Stimulated activated CD4-positive, alpha-beta T cell treated with anti-CD3 and anti-CD28 coated beads, Interleukin-4, amount 100 ng/mL, for 24 hours (primary cell): Measurements from ENCODE around the gene NDUFS2.

ENCODE experiments used
- DNase-seq: peaks from one replicate; pipeline ENCODE4 v3.0.0-alpha.2; 2020

Gene NDUFS2

DNA sequence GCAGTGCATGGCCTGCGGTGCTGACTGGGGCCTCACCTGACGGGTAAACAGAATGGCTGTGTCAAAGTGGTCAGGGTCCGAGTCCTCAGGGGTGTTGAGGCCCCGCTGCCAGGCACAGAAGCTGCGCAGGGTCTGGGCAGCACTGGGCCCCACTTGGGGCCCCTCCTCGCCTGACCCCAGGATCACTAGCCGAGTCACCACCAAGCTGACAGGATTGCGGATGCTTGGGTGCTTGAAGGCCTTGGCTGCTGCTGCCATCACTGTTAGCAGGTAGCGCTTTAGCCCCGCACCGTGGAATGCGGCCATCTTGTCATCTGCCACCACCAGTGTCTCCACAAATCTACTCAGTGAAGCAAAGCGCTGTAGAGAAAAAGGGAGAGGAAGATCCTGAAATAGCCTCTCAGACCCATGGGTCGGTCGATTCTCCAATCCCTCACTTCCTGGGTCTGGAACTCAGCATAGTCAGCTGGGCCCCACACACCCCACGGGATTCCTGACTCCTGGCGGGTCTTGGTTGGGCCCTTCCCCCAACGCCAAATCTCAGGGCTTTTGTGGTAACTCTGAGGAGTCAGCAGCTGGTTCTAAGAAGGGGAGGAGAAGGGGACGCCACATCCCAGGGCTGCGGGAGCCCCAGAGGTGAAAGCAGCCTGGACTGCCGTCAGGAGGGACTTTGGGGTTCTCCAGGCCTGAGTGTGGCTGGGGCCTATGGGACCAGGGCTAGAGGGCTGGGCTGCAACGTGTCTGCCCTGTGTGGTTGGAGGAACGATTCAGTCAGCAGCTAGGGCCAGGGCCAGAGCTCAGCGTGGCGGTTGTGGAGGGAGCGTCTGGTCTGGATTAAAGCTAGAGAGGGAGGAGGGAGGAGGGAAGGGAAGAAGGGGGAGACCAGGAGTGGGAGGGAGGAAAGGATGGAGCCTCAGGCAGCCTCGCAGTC lies 5.4 kb upstream of the NDUFS2 start:
- DNase-seq, result no peak

DNA sequence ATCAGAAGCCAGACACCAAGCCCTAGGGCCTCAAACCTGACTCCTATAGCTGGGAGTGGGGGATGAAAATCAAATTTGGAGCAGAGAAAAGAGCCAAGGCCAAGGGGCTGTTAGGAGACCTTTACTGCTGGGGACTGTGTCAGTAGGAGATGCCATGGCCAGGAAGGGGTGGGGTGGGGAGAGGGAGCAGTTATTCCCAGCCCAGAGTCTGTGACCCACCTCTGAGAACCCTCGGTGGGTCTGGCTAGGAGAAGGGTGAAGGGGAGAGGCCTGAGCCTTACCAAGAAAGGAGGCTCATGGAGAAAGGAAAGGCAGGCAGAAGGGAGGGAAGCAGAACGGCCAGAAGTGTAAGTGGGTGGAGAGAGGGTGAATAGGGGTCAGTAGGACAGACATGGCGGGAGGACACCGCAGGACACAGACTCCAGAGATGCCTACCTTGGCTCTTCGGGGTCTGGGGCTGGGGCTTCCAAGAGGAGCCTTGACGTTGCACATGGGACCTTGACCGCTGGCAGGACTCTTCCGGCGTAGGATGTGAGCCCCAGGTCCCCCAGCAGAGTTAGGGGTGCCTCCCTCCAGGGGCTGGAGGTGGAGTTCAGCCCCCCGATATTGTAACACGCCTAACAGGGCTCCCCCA lies 4.5 kb upstream of the NDUFS2 start:
- DNase-seq, result no peak

DNA sequence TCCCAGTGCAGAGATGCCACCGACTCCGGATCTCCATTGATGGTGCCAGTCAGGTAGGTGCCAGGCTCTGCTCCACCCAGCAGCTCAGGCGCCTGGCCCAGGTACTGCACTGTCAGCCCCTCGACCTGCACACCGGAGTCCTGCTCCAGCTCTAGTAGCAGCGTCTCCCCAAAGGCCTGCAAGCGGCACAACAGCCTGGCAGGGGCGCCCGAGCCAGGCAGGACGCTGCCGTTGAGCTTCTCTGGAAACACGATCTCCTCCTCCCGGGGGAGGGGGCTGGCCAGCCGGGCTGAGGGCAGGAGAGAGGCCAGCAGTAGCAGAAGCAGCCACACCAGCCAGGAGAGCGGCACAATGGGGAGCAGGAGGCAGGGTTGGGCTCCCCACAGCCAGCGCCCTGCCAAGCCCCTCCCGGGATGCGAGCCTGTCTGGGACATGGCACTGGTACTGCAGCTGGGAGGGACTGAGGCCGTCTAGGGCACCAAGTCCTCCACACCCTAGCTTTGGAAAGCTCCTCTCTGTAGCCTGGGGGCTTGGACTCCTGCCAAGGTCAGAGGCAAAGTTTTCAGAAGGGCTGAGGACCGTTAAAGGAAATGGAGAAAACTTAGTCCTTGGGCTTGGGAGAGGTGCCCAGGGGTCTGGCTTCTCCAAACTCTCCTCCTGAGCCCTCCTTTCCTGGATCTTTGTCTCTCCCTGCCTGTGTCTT lies 3.8 kb upstream of the NDUFS2 start:
- DNase-seq, result no peak

DNA sequence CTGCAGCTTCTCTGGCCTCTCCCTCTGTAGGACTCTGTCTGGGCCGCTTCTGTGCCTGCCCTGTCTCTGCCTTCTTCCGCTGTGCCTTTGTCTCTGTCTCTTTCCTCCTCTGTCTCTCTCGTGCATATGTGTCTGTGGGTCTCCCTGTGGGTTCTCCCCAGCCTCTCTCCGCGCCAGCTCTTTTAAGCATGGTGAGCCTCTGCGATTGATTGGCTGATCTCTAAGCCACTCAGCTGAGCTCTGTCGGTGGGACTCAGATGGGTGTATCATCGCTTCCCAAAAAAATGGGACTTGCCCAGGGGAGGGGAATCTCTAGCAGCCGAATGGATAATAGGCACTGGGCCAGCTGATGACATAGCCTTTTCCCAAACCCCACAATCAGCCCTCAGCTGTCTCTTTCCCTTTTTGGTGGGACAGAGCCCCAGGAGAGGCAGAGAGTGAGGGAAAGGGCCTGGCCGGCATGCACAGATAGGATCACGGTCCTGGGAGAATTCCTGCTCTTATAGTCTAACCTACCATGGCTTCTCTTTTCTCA lies 3.2 kb upstream of the NDUFS2 start, which contains the start of gene ADAMTS4:
Gene ADAMTS4, minus strand, starts transcription at position 158 of the 535 bp plus-strand sequence. CDS start 427 bp downstream, outside the sequence.
- DNase-seq, result no peak

DNA sequence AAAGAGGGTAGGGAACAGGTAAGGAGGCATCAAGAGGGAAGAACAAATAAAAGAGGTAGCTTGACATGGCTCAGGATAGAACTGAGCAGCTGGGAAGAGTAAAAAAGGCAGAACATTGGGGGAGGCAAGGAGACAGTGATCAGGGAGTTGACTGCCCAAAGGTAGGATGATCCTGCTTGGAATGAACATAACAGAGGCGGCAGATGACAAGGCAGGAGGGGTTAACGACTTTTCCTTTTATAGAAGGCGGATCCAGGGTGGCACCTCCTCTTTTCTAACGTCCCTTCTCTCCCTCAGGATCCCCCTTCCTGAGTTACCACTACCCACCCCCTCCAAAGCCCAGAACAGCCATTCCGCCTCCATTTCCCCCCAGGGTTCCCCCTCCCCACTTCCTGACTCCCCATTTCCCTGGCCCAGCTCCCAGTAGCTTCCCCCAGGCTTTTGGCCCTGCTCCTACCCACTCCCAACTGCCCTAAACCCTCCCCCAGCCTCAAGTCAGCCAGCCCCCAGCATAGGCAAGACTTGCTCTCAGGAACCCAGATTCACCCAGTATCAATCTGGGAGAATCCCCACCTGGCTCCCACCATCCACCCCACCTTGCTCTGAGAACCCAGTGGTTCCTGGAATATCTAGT lies 2.5 kb upstream of the NDUFS2 start:
- no peak for DNase-seq

DNA sequence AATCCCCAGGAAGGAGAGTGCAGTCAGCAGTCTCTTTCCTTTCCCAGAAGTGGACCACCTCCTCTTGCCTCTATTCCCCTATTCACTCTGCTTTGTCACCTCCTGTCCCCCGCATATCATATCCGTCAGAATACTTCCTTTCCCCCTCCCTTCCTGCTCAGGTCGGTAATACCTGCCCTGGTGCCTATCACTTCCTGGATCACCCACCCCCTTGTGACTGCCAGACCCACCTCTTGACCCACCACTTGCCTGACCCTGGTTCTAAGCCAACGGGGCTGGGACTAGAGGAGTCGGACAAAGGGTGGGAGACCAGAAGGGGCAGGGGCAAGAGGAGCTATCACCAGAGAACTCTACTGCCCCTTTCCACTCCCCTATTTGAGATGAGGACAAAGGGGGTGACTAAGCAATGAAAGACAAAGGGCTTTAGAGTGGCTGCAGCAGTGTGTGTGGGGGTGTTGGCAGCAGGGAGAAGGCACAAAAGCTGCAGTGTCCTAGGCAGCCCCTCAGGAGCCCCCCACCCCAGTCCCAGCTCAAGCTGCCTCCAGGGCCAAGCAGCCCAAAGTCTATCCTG lies 1.7 kb upstream of the NDUFS2 start:
- no peak for DNase-seq

DNA sequence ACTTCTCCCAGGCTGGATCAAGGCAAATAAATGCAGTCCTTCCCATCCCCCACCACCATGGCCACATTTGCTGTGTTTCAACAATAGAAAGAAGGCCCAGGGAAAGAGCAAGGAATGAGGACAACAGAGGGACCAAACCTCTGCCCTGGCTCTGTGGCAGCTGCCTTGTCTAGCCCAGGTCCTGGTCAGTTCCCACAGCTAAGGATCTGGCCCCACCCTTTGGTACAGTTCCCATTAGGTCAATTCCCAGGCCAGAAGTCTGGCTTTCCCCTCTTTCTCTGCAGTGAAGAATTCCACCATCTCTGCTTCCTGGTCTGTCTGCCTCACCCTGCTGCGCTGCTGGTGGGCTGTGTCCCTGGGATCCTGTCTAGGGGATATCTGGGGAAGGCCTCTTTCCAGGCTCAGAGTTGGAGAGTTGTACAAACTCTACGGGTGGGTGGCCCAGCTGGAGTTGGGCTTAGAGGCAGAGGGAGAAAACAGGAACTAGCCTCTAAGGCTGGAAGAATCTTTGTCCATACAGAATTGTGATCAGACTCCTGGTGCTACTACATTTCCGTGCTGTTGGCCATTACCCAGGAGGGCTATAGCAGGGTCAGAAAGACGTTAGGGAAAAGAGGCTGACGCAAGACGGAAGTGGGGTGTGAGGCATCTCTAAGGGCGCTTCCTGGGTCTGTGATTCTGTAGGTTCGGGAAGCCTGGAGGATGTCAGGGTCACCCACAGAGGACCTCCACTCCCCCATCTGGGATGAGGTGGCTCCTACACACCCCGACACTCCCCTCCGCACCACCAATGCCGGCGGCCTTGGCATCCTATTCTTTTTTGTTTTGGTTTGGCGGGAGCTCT lies 953 bp upstream of the NDUFS2 start:
- no peak for DNase-seq

DNA sequence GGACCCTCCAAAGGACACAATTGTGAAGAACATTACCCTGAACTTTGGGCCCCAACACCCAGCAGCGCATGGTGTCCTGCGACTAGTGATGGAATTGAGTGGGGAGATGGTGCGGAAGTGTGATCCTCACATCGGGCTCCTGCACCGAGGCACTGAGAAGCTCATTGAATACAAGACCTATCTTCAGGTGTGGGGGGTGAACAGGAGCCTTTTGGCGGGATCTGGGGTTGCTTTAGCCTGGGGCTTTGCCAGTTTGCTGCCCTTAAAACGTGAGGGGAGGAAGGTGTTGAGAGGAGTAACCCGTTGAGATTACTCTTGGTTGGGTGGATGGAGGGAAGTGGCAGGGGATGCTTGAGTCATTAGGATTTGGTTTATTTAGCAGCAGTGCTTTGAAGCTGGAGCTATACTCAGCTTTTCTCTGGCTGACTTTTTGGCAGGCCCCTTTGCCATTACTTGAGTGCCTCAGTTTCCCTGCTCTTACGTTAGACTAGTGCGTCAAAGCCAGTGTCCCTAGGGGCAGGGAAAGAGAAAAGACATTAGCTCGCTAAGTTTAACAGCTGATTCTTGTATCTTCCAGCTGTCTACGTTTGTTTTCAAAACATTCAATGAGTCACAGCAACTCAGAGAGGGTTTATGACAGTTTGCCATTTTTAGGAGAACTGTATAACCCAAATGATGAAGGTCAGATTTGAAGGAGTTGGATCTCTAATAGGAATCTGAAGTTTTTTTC lies 4.4 kb downstream of the NDUFS2 start:
- no peak for DNase-seq

DNA sequence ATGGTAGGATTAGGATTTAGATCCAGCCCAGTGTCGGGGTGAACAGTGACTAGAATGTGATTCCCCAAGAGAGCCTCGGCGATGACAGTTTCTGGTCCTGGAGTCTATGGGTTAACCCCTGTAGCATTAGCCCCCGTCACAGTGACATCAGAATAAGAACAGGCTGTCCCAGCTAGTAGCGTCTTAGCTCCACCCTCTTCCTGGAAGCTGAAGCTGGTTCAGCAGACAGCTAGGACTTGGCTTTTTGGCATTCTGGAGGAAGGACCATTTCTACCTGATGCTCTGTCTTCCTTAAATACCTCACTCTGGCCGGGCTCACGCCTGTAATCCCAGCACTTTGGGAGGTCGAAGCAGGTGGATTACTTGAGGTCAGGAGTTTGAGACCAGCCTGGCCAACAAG lies 5.0 kb downstream of the NDUFS2 start:
- no peak for DNase-seq

DNA sequence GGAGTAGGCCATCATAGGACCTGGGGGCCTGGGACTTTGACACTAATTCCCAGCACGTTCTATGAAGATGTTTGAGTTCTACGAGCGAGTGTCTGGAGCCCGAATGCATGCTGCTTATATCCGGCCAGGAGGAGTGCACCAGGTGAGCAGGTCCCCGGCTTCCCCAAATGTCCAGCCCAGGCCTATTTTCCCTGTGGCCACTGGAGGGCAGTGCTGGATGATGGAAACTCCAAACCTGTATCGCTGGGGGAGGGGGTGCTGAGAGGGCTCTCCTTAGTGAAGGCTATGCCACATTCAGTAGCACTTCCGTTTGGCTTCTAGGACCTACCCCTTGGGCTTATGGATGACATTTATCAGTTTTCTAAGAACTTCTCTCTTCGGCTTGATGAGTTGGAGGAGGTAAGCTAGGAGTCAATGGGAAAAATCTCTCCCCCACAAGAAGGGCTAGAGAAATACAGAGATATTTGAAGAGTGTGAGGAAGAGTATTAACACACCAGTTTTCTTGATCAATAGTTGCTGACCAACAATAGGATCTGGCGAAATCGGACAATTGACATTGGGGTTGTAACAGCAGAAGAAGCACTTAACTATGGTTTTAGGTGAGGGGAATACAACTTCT lies 7.7 kb downstream of the NDUFS2 start:
- peak; percentile 79 for DNase-seq

DNA sequence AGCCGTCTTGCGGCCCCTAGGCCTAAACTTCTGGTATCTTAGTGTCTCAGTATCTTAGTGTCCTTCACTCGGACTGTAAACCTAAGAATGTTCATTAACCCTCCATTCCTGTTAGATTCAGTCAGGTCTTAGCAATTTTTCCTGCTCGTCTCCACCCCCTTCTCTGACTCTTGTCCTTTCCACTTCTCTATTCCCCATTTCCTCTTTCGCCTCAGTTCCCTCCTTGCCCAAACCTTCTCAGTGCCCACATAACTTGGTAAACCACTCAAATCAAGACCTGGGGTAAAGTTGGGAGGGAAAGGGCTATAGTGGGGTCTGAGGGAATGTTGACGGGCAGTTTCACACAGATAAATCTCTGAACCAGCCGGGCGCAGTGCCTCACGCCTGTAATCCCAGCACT lies 12.2 kb downstream of the NDUFS2 start:
- DNase-seq, result no peak

DNA sequence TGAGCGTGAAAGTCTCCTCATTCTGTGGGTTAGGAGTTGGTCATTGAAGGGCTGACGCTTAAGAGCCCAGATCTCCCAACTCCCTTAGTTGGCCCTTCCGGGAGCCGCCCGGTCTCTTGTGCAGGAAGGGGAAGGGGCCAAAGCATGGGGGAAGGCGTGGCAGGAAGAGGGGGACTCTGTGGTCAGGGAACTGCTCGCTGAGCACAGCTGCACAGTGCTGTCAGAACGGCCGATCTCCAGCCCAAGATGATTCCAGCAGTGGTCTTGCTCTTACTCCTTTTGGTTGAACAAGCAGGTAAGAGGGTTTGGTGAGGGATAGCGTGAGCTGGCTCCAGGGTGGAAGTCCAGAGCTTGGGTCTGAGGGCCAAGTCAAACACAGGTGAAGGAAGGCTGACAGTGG lies 12.9 kb downstream of the NDUFS2 start, which contains the start of gene FCER1G:
Gene FCER1G, plus strand, starts transcription at position 220 of the 400 bp plus-strand sequence. Its CDS starts 27 bp downstream, at position 247.
- no peak for DNase-seq

DNA sequence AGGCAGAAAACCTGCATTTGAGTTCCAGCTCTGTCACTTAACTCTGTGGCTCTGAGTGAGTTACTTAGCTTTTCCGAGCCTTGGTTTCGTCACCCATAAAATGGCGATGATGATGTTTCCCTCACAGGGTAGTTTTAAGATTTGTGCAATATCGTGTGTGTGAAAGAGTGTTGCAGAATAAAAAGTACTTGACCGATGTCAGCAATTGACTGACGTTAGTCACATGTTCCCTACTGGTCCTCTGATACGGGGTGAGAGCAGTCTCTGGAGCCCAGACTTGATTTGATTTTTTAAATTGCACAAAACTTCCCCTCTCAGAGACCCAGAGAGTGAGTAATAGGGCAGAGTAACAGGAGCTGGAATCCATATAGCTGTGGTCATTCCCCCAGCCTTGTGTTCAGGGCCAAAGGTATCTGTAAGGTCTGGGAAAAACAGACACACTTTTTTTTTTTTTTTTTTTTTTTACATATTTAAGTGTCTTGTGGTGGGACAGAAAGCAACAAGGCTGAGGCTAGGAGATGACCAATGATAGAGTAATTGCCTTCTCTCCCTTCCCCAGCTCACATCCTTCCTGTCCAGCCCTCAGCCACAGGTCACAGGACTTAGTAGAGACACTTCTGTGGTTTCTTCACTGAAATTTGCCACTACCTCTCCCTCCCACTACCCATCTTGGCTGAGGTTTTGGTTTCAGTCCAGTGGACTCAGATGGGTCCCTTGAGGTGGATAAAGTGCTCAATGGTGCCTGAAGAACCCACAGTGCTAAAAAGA lies 15.0 kb downstream of the NDUFS2 start:
- DNase-seq, result no peak

DNA sequence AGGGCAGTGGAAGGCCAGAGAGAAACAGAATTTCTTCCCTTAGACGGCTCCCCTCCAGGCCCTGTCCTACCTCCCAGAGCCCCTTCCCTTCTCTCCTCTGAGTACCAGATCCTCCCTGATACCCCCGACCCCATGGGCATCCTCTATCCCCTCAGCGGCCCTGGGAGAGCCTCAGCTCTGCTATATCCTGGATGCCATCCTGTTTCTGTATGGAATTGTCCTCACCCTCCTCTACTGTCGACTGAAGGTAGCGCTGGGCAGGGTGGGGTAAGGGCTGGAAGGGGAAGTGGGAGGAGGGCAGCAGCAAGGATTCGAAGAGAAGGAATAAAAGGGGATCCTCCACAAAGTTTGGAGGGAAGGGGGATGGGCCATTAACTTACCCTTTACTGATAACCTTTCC lies 15.7 kb downstream of the NDUFS2 start:
- no peak for DNase-seq

DNA sequence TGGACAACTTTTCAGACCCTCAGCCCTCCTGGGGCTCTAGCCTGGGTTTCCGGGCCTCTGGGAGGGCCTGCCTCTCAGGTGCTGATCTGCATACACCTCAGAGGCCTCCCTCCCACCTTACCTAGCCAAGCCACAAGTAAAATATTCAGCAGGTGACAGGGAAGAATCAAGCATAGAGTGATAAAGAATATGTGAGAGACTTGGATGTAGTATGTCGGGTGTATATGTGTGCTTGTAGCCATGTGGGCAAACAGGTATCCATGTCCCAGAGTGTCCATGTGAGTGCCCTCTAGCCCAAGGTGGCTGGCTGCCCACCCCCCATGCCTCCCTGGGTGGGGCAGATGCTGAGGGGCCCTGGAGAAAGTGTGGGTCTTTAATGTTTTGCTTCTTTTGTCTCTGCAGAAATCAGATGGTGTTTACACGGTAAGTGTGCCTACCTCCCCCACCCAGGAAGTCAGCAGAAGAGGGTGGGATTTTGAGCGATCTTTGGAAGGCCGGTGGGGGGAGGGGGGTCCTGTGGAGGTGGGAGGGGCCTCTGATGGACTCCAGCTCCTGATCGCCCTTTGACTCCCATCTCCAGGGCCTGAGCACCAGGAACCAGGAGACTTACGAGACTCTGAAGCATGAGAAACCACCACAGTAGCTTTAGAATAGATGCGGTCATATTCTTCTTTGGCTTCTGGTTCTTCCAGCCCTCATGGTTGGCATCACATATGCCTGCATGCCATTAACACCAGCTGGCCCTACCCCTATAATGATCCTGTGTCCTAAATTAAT lies 16.3 kb downstream of the NDUFS2 start:
- DNase-seq, result no peak

DNA sequence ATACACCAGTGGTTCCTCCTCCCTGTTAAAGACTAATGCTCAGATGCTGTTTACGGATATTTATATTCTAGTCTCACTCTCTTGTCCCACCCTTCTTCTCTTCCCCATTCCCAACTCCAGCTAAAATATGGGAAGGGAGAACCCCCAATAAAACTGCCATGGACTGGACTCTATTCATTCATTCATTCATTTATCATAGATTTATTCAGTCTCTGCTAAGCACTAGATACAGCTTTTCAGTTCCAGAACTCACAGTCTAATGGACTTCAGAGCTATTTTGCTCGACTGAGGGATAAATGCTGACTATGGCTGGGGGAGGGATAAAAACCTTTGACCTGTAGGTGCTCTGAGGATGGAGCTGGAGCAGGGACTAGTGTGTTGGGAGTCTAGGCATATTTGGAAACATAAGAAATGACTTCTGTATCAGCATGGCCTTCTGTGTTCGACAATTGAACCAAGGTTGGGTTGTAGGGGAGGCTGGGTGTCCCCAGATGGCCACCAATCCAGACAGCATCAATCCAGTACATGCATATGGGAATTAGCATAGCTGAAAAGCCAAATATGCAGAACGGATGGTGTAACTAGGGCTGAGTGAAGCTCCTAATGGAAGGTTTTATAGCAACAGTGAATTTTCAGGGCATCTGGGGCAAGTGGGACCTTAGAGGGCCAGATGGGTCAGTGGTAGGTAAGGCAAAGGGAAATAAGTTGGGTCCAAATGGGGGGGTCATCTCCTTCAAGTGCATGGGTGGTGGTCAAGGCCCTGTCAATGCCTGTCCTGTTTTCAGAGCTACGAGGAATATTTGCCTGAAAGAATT lies 17.1 kb downstream of the NDUFS2 start:
- no peak for DNase-seq

DNA sequence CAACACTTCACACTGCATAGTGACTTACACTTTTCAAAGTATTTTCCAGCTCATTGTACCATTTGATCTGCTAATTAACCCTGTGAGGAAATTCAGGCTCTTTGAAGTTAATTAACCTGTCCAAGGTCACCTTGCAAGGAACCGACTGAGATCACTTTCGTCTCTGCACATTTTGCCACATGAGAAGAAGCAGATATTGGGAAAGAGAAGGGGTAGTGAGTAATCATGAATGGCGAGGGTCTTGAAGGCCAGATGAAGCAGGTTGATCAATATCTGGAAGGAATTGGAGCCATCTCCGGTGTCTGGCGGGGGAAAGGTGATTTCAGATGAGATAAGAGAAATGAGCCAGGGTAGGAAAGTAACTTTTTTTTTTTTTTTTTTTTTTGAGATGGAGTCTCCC lies 17.8 kb downstream of the NDUFS2 start:
- no peak for DNase-seq
